HG02798 (cell line): ENCODE results near the gene HIPK2.

Source experiments
- ATAC-seq: cut with Tn5 transposase; IDR thresholded peaks from one replicate; pipeline ENCODE4 v1.9.1; 2021; ENCODE audit warnings: mild to moderate bottlenecking; ENCODE audit not compliant: unreplicated experiment, poor library complexity

Gene HIPK2

DNA sequence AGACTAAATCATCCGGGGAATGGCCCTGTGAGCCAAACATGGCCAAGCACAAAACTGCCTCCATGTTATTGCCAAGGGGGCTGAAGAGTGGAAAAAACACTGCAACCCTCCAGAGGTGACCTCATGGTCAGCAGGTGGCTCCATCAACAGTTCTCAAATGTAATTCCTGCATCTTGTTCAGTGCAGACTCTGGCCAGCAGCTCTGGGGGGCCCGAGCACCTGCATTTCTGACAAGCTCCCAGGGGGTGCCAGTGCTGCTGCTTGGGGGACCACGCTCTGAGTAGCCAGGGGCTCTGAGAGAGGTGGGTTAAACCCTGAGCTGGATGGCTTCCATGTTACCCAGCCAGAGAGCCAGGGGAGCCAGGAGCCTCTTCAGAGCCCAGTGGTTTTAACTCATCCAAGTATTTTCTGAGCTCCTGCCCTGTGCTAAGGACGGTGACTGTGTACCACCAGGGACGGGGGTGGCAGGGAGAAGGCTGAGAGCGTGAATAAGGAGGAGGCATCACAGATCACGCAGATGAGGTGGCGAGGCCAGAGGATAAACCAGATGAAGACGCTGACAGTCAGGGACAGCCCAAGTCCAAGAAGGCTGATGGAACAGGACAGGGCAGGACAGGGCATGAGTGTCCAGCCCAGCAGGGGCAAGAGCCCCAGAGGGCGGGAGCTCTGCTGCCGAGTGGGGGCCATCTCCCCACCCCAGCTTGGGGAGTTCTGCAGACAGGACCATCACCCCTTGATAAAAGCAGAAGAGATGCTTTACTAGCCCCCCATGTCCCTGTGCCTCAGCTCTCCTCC, 201.4 kb downstream of the HIPK2 start:
- no peak for ATAC-seq

GRCh38 chr7:139575338-139575680, 202.5 kb downstream of the HIPK2 start:
- no peak for ATAC-seq

DNA sequence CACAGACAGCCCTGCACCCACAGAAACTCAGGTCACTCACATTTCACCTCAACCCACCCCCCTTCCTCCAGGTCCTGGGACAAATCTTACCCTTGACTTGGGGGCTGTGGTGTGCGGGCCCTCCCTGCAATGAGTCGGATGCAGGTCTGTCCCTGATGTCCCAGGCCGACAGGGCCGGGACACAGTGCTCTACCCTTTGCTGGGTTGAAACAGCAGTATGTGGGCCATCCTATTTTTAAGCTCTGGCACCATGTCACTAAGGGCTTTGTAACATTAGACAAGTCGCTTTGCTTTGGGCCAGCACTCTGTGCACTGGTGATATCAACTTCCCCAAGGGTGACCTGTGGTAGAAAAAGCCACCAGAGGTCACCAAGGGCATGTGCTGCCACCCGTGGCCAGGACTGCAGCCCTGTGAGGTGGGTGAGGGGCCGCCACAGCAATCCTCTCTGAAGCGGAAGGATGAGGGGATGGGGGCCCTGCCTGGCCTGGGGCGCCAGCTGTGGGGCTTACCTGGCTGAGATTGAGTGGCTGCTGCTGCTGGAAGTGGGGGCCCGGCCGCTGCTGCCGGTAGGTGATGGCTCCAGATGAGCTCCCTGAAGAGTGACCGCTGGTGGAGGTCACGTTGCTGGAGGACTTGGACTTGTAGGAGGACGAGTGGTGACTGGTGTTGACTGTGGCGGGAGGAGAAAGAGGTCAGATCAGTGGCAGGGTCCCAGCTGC, 203.0 kb downstream of the HIPK2 start:
- ATAC-seq: no peak

DNA sequence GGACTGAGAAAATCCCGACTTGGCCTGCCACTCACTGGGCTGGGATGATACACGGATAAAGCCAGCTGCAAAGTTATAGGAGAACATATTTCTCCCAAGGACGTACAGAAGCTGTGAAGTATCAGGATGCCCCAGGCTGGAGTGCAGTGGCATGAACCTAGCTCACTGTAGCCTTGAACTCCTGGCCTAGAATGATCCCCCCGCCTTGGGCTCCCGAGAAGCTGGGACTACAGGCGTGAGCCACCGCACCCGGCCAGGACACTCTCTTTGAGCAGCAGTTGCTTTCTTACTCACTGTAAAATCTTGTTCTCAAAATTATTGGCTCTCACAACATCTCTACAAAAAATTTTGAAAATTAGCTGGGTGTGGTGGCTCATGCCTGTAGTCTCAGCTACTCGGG, 203.9 kb downstream of the HIPK2 start:
- no peak for ATAC-seq

- no peak for ATAC-seq
Measured at GRCh38 chr7:139572704-139573385, 205.0 kb downstream of the HIPK2 start.

GRCh38 chr7:139572071-139572470, 205.7 kb downstream of the HIPK2 start:
- ATAC-seq: no peak

- no peak for ATAC-seq
Measured at GRCh38 chr7:139571651-139572050, 206.1 kb downstream of the HIPK2 start.

DNA sequence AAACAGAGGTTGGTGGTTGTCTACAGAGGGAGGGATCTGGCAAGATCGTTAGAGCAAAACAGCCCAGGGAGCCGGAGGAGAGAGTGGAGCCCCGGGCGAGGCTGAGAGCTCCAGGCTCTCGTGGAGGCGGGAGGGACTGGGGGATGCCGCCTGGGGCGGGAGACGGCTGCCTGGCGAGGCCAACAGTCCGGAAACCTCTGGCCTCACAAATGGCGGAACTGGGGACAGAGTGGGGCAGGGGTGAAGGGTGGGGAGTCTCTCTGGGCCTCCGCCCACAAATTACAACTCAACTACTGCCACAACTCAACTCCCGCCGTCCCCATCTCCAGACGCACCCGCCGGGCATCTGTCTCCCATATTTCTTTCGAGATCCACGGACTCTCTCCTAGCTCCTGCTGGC, 206.6 kb downstream of the HIPK2 start:
- no peak for ATAC-seq

DNA sequence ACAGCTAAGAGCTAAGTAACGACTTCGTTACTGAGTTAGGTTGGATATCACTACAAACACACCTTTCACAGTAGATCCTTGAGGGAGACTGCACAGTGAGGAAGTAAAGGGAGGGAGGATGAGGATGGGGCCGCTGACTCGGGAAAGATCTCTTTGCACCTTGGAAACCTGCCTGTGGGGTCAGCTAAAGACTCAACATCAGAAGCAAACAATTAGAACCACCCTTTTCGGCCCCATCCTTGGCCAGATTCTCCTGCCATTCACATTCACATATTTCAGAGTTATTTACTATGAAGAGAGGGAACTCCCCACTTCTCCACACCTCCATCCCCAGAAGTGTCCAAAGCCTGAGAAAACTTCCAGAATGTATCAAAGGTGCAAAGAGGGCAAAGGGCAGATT, 207.2 kb downstream of the HIPK2 start:
- ATAC-seq: no peak

- ATAC-seq: no peak
Measured at GRCh38 chr7:139570119-139570518, 207.7 kb downstream of the HIPK2 start.

DNA sequence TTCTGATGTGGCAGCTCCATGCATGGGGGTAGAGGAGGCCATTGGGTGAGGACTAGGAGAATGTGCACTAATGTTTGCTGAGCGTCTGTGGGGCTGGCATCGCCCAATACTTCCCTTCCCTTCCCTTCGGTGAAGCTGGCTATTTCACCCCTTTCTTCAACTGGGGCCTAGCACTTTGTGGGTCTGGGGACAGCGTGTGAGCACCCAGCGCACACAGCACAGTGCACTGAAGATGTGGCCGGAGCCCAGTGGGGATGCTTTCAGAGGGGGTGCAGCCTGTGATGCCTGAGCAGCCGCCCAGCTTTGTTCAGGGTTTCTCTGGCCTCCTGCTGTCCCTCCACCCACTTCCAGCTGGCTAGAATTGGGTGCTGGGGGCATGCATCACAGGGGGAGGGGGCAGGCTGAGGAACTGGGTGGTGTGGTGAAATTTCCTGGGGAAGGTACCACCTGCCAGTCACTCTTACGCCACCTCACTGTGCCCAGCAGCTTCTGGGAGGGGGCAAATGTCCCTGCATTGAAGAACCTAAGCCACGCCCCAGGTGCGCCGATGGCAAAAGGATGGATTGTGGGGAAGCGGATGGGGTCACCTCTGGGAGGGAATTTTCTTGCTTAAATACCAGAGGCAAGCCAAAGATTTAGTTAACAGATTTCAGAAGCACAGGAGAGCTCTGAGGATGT, 208.8 kb downstream of the HIPK2 start:
- ATAC-seq: no peak

- no peak for ATAC-seq
Measured at GRCh38 chr7:139568346-139568675, 209.5 kb downstream of the HIPK2 start.

DNA sequence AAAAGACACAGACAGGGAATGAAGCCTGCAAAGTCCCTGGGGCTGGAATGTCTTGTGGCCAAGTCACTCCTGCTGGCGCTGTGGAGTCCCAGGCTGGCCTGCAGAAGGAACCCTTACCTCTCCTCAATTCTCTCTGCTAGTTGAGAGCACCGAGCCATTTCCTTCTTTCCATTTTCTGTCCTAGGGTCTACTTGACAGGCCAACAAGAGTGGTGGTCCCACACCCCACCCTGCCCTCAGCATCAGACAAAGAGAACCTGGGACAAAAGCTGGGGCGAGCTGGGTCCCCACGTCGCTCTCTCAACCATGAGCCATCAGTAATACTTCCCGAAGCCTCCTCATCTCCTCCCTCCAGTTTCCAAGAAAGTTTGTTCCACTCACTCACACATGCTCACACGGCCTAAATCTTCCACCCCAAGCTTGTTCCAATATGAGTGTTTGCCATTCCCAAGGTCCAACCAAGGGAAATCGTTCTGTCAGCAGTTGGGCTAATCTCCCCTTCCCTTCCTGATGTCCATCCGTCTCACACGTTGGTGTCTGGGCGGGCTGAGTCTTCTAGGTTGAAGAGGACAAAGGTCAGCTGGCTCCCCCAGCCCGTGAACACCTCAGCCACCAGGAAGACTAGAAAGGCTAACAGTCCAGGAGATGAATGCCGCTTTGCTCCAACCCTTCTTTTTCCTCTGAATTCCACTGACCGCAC, 210.0 kb downstream of the HIPK2 start:
- no peak for ATAC-seq

DNA sequence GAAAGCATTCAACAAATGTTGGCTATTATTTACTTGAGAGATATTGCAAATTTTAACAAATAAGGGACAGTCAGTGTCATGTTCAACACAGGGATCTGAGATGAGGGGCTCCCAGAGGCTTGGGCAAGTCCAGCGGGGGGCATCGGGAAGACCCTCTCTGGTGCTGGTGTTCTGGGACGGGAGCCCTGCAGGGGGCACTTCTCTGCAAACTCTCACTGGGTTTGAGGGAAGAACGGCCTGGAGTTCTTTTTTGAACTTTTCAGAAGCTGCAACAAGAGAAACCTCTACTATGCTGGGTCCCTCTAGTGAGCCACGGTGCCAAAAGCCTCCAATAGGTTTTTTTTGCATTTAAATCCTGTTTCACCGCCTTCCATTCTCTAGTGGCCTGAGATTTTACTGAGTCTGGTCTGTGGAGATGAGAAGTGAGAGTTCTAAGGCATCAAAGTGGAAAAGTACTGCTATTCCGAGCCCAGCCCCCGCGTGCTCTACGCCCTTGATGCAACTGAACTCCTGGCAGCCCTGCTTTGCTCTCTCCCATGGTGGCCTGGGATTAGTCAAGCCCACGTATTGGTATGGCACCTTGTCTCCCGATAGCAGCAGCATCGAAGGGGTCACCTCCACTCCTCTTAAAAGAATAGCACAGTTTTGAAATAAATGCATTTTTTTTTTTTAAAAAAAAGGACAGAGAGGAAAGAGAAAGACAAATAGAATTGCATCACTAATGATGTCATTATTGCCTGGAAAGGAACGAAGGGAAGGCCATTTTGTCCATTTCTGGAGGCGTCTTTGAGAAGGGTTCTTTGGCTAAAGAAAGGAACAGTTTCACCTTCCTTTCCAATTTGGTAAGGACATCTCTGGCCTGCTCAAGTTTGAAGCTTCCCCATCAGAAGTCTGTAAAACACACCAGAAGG, 210.8 kb downstream of the HIPK2 start:
- no peak for ATAC-seq

DNA sequence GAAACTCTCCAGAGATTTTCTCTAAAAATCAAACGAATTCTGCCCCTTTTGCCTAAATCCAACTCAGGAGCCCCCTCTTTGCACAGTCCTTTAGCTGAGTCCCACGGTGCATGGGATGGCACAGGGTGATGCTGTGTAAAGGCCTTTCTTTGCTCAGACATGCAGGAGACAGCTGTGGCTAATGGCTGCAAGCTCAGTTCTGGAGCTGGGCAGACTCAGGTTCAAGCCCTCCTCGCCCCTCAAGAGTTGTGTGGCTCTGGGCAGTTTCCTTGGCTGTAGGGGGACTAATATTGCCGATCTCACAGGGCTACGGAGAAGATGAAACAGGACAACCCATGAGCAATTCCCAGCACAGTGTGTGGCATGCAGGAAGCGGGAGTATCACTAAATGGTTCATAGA, 211.7 kb downstream of the HIPK2 start:
- no peak for ATAC-seq

DNA sequence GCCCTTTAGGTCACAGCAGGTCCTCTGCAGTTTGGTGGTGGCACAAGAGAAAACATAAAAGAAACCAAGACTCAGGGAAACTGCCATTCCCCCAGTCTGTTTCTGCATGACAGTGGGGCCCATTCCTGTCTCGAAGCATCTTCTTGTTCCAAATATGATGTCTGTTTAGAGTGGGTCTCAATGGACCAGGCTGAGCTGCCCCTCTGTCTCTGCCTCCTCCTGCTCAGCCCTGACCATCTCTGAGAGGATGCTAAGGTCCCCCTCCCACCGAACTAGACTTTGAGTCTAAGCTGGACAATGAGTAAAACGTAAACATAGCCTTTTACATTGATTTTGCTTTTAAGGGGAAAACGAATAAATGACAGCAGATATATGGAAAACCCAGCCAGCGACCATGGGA, 213.9 kb downstream of the HIPK2 start:
- ATAC-seq: no peak

GRCh38 chr7:139562961-139563565, 214.7 kb downstream of the HIPK2 start:
- no peak for ATAC-seq

GRCh38 chr7:139562491-139562890, 215.3 kb downstream of the HIPK2 start:
- ATAC-seq: no peak

GRCh38 chr7:139560678-139561077, 217.1 kb downstream of the HIPK2 start:
- ATAC-seq: no peak
